Stomach (tissue), 9 donors: ENCODE data around the gene AQP4. TPM values are rescaled to one million over a fixed set of nuclear protein-coding genes. Genes with fewer than 3 reads are reported as not detected.

ENCODE experiments used
- DNase-seq, 2 donors: peaks; one replicate each; pipeline versions ENCODE4 v3.0.0 to v3.0.0-alpha.2; 2013 to 2019
- H3K27ac ChIP-seq, 5 donors: fragments of 200-600 bp in 4 of 5; sonication (generic) in 4 of 5; one replicate each; pipeline ENCODE4 v1.5.1; 2013 to 2019; ENCODE audit warnings: mild to moderate bottlenecking in 1 of 5, moderate library complexity in 1 of 5
- H3K27me3 ChIP-seq, 3 donors: fragments of 200-600 bp; sonication (generic); one replicate each; pipeline ENCODE4 v1.5.1; 2017 to 2019; ENCODE audit warnings: mixed run types in 1 of 3
- H3K36me3 ChIP-seq, 4 donors: fragments of 200-600 bp; sonication (generic); 1 replicate in 3 of 4; 2 replicates in 1 of 4; pipeline ENCODE4 v1.5.1; 2016 to 2019
- H3K4me1 ChIP-seq, 4 donors: fragments of 200-600 bp; sonication (generic); one replicate each; pipeline ENCODE4 v1.5.1; 2016 to 2019
- H3K4me3 ChIP-seq, 4 donors: fragments of 200-600 bp; sonication (generic) in 3 of 4; one replicate each; pipeline ENCODE4 v1.5.1; 2016 to 2019; ENCODE audit warnings: mild to moderate bottlenecking in 1 of 4
- H3K9me3 ChIP-seq, 4 donors: fragments of 200-600 bp; sonication (generic); one replicate each; pipeline ENCODE4 v1.5.1; 2016 to 2019
- CTCF ChIP-seq, 7 experiments: fragments of 450-650 bp in 4 of 7; fragments of 200-600 bp in 3 of 7; sonication (generic) in 3 of 7; IDR thresholded peaks; one replicate each; pipeline ENCODE4 v1.5.1; 2016 to 2019; ENCODE audit warnings: antibody characterized with exemption in 7 of 7, control low read depth in 2 of 7, mild to moderate bottlenecking in 1 of 7
- EP300 ChIP-seq: sonication (generic); formaldehyde crosslinking; IDR thresholded peaks from one replicate; pipeline ENCODE4 v1.6.1; 2017; ENCODE audit warnings: antibody characterized with exemption
- POLR2A ChIP-seq, 4 donors: fragments of 450-650 bp; IDR thresholded peaks; one replicate each; pipeline ENCODE4 v1.6.1; 2016; ENCODE audit warnings: antibody characterized with exemption in 4 of 4, control low read depth in 2 of 4, mild to moderate bottlenecking in 1 of 4, moderate library complexity in 1 of 4
- POLR2AphosphoS5 ChIP-seq, 3 donors: sonication (generic); formaldehyde crosslinking; IDR thresholded peaks; one replicate each; pipeline ENCODE4 v1.6.1; 2016; ENCODE audit warnings: antibody characterized with exemption in 3 of 3
- WGBS, 5 donors: extraction: QIAGEN DNeasy Blood & Tissue Kit in 3 of 5; methylation state at CpG; one replicate each; pipeline versions ENCODE4 v1.1.5 to v1.1.7; 2013 to 2018; 5-methylcytosine and 5-hydroxymethylcytosine counted together
- intact Hi-C: fragments of 100-400 bp; cut with DNase I; formaldehyde crosslinking; loops from one replicate; pipeline ENCODE4 v1.15.1; 2023; ENCODE audit warnings: low total_unique reads
- polyA plus RNA-seq, 3 donors: library from polyadenylated mRNA; stranded (reverse); fragments of 200-250 nt; gene quantifications; one replicate each; pipeline ENCODE4 v1.2.3, GENCODE V29; 2013
- total RNA-seq, 5 donors: library from RNA; depleted of rRNA; stranded (reverse); fragments of >200 nt; gene quantifications; one replicate each; pipeline versions ENCODE4 v1.1.0 to v1.2.3, GENCODE V29; 2014 to 2016
- donor health status: healthy with polysubstance abuse.
- donor health status: Bipolar disorder and iron deficiency.
- donor health status: healthy.

AQP4 gene
- total and polyA plus RNA-seq, 8 donors: 0.83 to 115 (median 8.2) TPM; not detected in 1

GRCh38 chr18:26840965-26841364, 24.5 kb downstream of the AQP4 start:
- Histone ChIP-seq H3K9me3 (peaks cover 0 to 8% (median 2%) of the 10 kb centered on the region in 4 donors), H3K4me3 (no peak overlapping the region), H3K27me3 (no peaks in the 10 kb centered on the region), H3K4me1 (no peaks in the 10 kb centered on the region), H3K36me3 (no peaks in the 10 kb centered on the region), H3K27ac (no peak overlapping the region)
- no peak for TF ChIP-seq POLR2A (IDR thresholded peaks at IDR 0.05)
- TF ChIP-seq POLR2AphosphoS5 (IDR thresholded peaks at IDR 0.05): no peak
- no peak for TF ChIP-seq CTCF (IDR thresholded peaks at IDR 0.05)
- no peak for TF ChIP-seq EP300
- DNase-seq: no peak
- intact Hi-C loops: no loop called here
- 48 to 66% (median 58%) methylated on average over 5 of the region's 5 CpGs for WGBS, 5 donors

DNA sequence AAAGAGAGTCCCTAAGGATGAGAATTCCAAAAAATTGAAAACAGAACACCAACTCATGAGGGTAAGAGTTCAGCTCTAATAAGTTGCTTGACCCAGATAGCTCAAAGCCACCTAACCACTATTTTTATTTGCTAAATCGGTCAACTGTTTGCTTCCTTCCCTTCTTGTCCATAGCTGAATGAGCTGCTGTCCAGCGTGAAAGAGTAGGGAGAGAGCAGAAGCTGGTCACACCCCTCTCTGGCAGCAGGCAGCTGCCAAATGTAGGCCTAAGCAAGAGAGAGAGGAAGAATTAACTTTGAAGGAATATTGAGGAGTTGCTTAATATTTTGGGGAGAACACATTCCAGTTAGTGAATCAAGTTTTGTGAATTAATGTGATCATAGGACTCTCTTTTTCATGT, 25.9 kb downstream of the AQP4 start:
- H3K4me1 ChIP-seq: no peaks in the 10 kb centered on the region
- H3K9me3 ChIP-seq: peaks cover 0 to 8% (median 2%) of the 10 kb centered on the region in 4 donors
- DNase-seq: peak in 1 of 2 donors; percentile 19
- intact Hi-C loops: no loop called here
- TF ChIP-seq POLR2A (IDR thresholded peaks at IDR 0.05): no peak
- TF ChIP-seq CTCF (IDR thresholded peaks at IDR 0.05): no peak
- TF ChIP-seq EP300: no peak
- no peak for TF ChIP-seq POLR2AphosphoS5 (IDR thresholded peaks at IDR 0.05)
- H3K4me3 ChIP-seq: no peak overlapping the region
- WGBS, 5 donors: 24 to 50% (median 30%) methylated on average over 2 of the region's 2 CpGs
- H3K27ac ChIP-seq: no peak overlapping the region
- H3K36me3 ChIP-seq: no peaks in the 10 kb centered on the region
- no peaks in the 10 kb centered on the region for H3K27me3 ChIP-seq

DNA sequence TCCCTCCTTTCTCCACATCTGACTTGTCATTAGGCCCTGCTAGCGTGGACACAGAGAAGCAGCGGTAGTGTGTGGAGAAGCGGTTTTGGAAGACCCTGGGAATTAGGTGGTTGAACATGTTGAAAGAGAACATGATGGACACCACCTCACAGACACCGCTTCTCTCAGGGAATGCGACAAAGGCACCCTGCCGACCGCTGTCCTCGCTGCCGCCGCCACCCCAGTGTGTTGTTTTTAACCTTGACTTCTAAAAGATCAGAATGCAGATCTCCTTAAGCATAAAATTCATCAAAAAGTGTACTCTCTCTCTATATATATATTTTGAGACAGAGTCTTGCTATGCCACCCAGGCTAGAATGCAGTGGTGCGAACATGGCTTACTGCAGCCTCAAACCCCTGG, 33.2 kb downstream of the AQP4 start:
- H3K36me3 ChIP-seq: no peaks in the 10 kb centered on the region
- H3K4me3 ChIP-seq: no peak overlapping the region
- no peaks in the 10 kb centered on the region for H3K4me1 ChIP-seq
- no peak overlapping the region for H3K27ac ChIP-seq
- intact Hi-C loops: no loop called here
- H3K27me3 ChIP-seq: no peaks in the 10 kb centered on the region
- TF ChIP-seq POLR2A (IDR thresholded peaks at IDR 0.05) (no peak), CTCF (IDR thresholded peaks at IDR 0.05) (no peak), EP300 (no peak), POLR2AphosphoS5 (IDR thresholded peaks at IDR 0.05) (no peak)
- no peak for DNase-seq
- 94 to 97% (median 97%) methylated on average over 11 of the region's 11 CpGs for WGBS, 5 donors
- no peaks in the 10 kb centered on the region for H3K9me3 ChIP-seq

- Histone ChIP-seq H3K36me3 (no peaks in the 10 kb centered on the region), H3K4me1 (no peaks in the 10 kb centered on the region), H3K27me3 (no peaks in the 10 kb centered on the region), H3K4me3 (no peak overlapping the region), H3K9me3 (no peaks in the 10 kb centered on the region), H3K27ac (no peak overlapping the region)
- intact Hi-C loops: no loop called here
- WGBS, 5 donors: 68 to 78% (median 74%) methylated on average over 3 of the region's 3 CpGs
- no peak for DNase-seq
- TF ChIP-seq POLR2A (IDR thresholded peaks at IDR 0.05) (no peak), POLR2AphosphoS5 (IDR thresholded peaks at IDR 0.05) (no peak), CTCF (IDR thresholded peaks at IDR 0.05) (no peak), EP300 (no peak)
Observed at GRCh38 chr18:26827581-26827980, 37.9 kb downstream of the AQP4 start.
